Urinary bladder (tissue), 4 donors: ENCODE measurements around the gene KIF2C. TPM values are rescaled to one million over a fixed set of nuclear protein-coding genes. Genes with fewer than 3 reads are reported as not detected.
"Not testable (repeated sequence)": the region's sequence is repeated elsewhere in the genome, so short reads cannot be mapped to it uniquely, and the experiment has no call there.

Source experiments
- DNase-seq: peaks from one replicate; pipeline ENCODE4 v3.0.0-alpha.2; 2015; ENCODE audit errors: extremely low spot score
- H3K27ac ChIP-seq: one replicate; pipeline ENCODE4 v1.5.1; 2013; ENCODE audit warnings: low read depth, mild to moderate bottlenecking, moderate library complexity
- H3K36me3 ChIP-seq: one replicate; pipeline ENCODE4 v1.6.1; 2013; ENCODE audit warnings: mild to moderate bottlenecking, moderate library complexity; ENCODE audit not compliant: insufficient read depth
- H3K4me1 ChIP-seq: one replicate; pipeline ENCODE4 v1.6.1; 2013; ENCODE audit warnings: mild to moderate bottlenecking, moderate library complexity; ENCODE audit not compliant: insufficient read depth
- H3K4me3 ChIP-seq: one replicate; pipeline ENCODE4 v1.5.1; 2013; ENCODE audit warnings: low read depth, low read length
- WGBS: extraction: QIAGEN DNeasy Blood & Tissue Kit; methylation state at CpG from one replicate; pipeline ENCODE4 v1.1.7; 2013; 5-methylcytosine and 5-hydroxymethylcytosine counted together
- polyA plus RNA-seq: library from polyadenylated mRNA; stranded (reverse); fragments of 200-250 nt; gene quantifications from one replicate; pipeline ENCODE4 v1.2.3, GENCODE V29; 2013
- total RNA-seq: library from RNA; depleted of rRNA; stranded (reverse); fragments of >200 nt; gene quantifications from one replicate; pipeline ENCODE4 v1.2.3, GENCODE V29; 2014
- donor health status: healthy with polysubstance abuse.
- donor health status: healthy.

The KIF2C gene
- total RNA-seq: 9.4 TPM
- 2.6 TPM for polyA plus RNA-seq

DNA sequence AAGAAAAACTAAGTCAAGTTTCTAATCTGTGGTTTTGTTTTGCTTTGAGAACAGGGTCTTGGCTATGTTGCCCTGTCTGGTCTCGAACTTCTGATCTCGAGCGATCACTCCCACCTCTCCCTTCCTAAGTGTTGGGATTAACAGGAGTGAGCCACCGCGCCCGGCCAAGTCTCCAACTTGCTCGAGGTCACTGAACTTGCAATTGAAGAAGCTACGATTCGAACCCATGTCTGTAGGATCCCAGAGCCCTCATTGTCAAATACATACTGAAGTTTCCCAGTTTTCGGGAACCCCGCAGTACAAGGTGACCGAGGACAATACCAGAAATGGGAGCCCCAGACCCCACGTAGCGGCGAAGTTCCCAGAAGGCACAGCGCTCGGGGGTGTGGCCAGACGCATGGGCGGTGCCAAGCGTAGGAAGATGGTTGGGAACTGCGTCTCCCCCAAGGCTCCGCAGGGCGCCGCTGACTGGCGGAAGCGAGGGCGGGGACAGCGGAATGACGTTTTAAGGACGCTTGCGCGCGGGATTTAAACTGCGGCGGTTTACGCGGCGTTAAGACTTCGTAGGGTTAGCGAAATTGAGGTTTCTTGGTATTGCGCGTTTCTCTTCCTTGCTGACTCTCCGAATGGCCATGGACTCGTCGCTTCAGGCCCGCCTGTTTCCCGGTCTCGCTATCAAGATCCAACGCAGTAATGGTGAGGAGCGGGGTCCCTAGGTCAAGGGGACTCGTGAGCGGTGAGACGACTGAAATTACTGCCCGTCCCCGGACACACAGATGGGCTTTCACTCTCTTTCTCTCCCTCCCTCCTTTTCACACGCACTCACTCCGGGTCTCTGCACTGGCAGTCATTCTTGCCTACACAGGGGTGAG lies at the start of gene KIF2C:
KIF2C (plus strand) TSS at position 531 of the 872 bp plus-strand sequence; CDS start at position 627, 96 bp downstream.
- WGBS: under 1% methylated on average over 57 of the region's 57 CpGs
- no peaks in the 10 kb centered on the region for H3K4me1 ChIP-seq
- peak; percentile 95 for DNase-seq
- H3K36me3 ChIP-seq: no peaks in the 10 kb centered on the region
- H3K27ac ChIP-seq: peak within 1 kb of the TSS; percentile 13
- H3K4me3 ChIP-seq: peak within 1 kb of the TSS; percentile 29

DNA sequence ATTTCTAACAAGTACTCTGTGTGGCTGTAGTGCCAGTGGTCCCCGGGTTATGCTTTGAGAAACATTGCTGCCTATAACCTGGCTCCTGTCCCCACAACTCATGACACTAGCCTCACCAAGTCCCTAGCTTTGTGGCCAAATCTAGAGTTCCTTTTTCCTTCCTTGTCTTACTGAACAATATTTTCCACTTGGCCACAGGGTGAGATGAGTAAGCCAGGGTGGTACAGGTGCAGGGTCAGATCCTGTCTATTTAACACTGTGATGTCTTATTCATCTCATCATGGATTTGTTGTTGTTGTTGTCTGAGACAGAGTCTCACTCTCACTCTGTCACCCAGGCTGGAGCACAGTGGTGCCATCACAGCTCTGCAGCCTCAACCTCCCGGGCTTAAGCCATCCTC lies 46.5 kb upstream of the KIF2C start:
- 85% methylated on average over 2 of the region's 2 CpGs for WGBS
- no peak overlapping the region for H3K27ac ChIP-seq
- no peak overlapping the region for H3K4me3 ChIP-seq
- no peaks in the 10 kb centered on the region for H3K36me3 ChIP-seq
- no peak for DNase-seq
- H3K4me1 ChIP-seq: no peaks in the 10 kb centered on the region

DNA sequence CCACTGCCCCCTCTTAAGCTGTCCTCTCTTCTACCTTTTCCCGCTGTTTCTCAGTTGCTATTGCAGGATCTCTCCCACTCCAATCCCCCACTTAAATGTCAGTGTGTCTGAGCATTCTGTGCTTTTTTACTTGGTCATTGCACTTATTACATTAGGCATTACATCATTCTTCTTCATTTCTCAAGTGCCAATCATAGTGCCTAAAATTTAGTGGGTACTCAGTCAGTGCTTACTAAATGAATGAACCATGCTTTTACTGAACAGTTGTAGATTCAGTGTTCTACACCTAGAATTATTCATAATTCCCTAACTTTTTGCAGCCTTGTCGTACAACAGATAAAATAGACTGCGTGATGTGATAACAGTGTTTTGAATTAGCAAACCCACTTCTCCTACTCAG lies 45.7 kb upstream of the KIF2C start:
- H3K4me3 ChIP-seq: no peak overlapping the region
- no peak for DNase-seq
- no peak overlapping the region for H3K27ac ChIP-seq
- no peaks in the 10 kb centered on the region for H3K4me1 ChIP-seq
- no peaks in the 10 kb centered on the region for H3K36me3 ChIP-seq
- WGBS: 96% methylated on average over 3 of the region's 3 CpGs

DNA sequence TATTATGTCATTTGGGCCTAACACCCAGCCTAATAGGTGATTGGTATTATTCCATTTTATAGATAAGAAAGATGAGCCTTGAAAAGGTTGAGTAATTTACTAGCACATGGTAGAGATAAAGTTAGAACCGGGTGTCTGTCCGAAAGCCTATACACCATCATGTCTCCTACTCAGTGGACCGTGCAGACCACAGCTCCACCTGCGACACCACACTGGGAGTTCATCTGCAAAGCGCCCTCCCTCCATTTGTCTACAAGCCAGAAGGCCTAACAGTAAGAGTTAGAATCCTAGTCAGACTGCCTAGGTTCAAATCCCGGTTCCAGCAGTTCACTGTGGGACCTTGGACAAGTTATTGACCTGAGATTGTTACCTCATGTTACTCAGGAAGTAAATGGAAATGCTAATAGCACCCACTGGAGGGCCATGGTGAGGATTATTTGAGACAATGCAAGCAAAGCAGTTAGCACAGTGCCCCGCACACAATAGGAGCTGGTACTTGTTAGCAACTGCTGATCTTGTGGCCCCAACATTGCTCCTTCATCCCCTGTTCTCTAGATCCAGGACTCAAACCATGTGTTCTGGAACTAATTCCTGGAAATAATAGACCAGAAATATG lies 44.7 kb upstream of the KIF2C start:
- Histone ChIP-seq H3K27ac (no peak overlapping the region), H3K36me3 (no peaks in the 10 kb centered on the region), H3K4me1 (no peaks in the 10 kb centered on the region), H3K4me3 (no peak overlapping the region)
- DNase-seq: no peak
- 94% methylated on average over 7 of the region's 7 CpGs for WGBS

DNA sequence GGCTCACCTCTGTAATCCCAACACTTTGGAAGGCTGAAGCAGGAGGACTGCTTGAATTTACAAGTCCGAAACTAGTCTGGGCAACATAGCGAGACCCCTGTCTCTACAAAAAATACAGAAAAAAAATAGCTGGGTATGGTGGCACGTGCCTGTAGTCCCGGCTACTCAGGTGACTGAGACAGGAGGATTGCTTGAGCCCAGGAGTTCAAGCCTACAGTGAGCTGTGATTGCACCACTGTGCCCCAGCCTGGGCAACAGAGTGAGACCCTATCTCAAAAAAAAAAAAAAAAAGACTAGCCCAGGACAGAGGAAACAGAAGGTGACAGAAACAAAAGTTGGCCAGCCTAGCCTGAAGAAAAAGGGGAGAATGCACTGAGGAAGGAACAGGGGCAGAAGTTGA lies 44.0 kb upstream of the KIF2C start:
- H3K4me1 ChIP-seq: no peaks in the 10 kb centered on the region
- no peak overlapping the region for H3K27ac ChIP-seq
- 90% methylated on average over 4 of the region's 4 CpGs for WGBS
- H3K36me3 ChIP-seq: no peaks in the 10 kb centered on the region
- H3K4me3 ChIP-seq: no peak overlapping the region
- no peak for DNase-seq

DNA sequence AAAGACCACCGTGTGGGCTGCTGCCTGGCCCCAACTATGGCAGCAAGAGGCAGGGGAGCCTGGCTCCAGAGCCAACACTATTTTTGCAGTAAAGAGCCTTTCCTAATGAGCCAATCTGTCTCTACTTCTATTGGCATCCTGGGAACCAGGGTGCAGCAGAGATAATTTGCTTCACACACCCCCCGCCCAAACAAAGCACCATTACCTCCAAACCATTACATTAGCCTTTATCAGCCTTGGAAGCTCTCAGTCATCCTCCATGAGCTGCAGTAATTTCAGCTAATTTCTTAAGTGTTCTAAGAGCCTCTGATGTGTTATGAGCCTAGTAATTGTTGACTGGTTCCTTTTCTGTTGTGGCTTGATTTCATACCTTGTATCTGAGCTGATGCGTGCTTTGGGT lies 43.5 kb upstream of the KIF2C start:
- WGBS: 83% methylated on average over 3 of the region's 3 CpGs
- Histone ChIP-seq H3K4me1 (no peaks in the 10 kb centered on the region), H3K4me3 (no peak overlapping the region), H3K27ac (no peak overlapping the region), H3K36me3 (no peaks in the 10 kb centered on the region)
- no peak for DNase-seq

DNA sequence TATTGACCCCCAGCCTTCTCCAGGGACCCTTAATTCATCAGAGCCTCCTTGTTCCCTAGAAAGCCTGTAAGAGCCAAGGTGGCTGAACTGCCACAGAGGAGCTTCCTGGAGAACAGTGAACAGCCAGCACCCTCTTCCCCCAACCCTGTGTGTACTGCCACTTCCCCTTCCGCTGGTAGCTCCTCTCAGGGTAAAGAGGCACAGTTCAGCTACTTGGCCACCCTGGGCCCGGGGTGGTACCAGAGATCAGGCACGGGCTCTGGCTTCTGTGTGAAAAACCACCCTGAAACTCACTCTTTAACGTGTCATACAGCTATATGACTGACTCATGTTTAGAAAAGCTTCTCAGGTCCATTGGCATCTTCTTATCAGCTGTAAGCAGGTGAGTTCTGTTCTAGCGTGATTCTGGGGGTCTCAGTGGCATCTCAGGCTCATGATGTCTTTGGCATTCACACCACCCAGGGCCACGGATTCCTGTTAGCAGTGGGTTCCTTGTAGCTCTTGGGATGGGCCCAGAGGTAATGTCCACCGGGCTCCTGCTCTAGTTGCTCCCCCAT lies 42.8 kb upstream of the KIF2C start:
- no peak overlapping the region for H3K4me3 ChIP-seq
- no peaks in the 10 kb centered on the region for H3K36me3 ChIP-seq
- H3K27ac ChIP-seq: no peak overlapping the region
- no peak for DNase-seq
- H3K4me1 ChIP-seq: no peaks in the 10 kb centered on the region
- 78% methylated on average over 7 of the region's 7 CpGs for WGBS

DNA sequence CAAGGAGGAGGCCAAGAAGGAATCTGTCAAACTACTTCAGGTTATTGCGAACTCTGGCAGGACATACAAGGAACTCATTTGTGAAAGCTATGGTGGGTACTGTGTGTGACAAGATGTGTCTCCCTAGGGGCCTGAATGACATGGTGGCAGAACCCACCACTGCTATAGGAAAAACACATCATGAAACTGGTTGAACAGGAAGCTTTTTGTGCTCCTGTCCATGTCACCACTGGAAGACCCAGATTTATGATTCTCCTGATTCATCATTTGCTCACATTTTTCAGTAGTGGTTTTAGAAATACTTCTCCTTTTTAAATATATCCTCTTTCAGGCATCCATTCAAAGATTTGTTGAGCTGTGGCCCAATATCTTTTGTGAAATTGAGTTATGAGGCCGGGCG lies 41.5 kb upstream of the KIF2C start:
- WGBS: 94% methylated on average over 3 of the region's 3 CpGs
- Histone ChIP-seq H3K4me3 (no peak overlapping the region), H3K27ac (no peak overlapping the region), H3K36me3 (no peaks in the 10 kb centered on the region), H3K4me1 (no peaks in the 10 kb centered on the region)
- no peak for DNase-seq

DNA sequence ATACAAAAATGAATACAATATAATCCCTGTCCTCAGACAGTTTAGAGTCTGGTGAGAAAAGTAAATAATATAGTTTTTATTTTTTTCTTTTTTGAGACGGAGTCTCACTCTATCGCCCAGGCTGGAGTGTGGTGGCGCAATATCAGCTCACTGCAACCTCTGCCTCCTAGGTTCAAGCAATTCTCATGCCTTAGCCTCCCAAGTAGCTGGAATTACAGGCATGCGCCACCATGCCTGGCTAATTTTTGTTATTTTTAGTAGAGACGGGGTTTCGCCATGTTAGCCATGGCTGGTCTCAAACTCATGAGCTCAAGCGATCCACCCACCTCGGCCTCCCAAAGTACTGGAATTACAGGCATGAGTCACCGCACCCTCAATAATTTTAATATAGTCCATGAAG lies 40.3 kb upstream of the KIF2C start:
- not testable (repeated sequence) for H3K4me3 ChIP-seq, DNase-seq, H3K36me3 ChIP-seq, H3K4me1 ChIP-seq, H3K27ac ChIP-seq
- WGBS: 90% methylated on average over 9 of the region's 9 CpGs

DNA sequence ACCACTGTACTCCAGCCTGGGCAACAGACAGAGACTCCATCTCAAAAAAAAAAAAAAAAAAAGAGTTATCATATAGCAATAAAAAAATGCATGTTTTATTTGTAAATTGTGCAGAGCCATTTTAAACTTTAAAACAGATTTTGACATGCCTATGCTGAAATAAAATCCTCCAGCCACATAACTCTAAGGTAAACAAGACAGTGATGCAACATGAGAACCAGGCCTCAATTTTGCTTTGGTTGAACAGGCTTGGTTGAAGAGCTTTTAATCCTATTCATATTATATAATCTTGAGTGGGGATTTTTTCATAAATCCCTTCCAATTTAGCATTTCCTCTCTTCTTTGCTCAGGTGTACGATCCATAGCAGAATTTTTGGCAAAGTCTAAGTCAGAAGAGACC lies 39.1 kb upstream of the KIF2C start:
- Histone ChIP-seq H3K36me3 (no peaks in the 10 kb centered on the region), H3K4me1 (no peaks in the 10 kb centered on the region), H3K4me3 (no peak overlapping the region), H3K27ac (no peak overlapping the region)
- DNase-seq: no peak
- 57% methylated on average over 1 of the region's 1 CpG for WGBS

DNA sequence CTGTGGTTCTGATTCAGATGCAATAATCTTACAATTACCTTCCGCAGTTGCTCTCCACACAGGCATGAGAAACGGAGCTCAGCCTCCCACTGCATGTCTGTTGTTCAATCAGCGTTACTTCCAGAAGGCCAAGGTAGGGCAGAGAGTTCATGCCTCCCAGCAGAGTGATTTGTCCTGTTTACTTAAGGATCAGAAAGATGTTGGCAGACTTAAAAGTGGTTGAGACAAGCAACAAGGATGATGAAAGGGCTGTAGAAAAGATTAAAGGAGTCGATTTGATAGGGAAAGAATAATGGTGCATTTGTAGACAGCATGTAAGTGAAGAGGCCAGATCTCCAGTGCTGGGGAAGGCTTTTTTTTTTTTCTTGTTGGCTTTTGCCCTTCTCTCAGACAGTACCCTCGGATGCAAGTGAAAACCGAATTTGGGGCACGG lies 38.5 kb upstream of the KIF2C start:
- 68% methylated on average over 7 of the region's 7 CpGs for WGBS
- Histone ChIP-seq H3K27ac (no peak overlapping the region), H3K4me3 (no peak overlapping the region), H3K36me3 (no peaks in the 10 kb centered on the region), H3K4me1 (no peaks in the 10 kb centered on the region)
- no peak for DNase-seq

DNA sequence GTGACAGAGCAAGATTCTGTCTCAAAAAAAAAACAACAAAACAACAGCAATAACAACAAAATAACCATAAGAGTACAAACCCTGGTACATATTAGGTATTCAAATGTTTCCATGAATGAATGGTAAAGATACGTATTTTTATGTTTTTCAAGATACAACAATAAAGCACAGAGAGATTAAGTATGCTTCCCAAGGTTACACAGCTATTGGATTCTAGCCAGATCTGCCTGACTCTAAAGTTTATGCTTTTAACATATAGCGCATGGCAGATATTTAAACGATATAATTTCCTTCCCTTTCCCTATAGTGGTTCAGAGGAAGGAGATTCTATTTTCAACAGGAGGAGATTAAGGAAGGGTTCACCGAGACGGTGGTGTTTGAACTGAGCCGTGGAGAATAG lies 34.2 kb upstream of the KIF2C start:
- WGBS: 73% methylated on average over 6 of the region's 6 CpGs
- no peak overlapping the region for H3K27ac ChIP-seq
- H3K4me3 ChIP-seq: no peak overlapping the region
- no peak for DNase-seq
- no peaks in the 10 kb centered on the region for H3K4me1 ChIP-seq
- H3K36me3 ChIP-seq: no peaks in the 10 kb centered on the region

DNA sequence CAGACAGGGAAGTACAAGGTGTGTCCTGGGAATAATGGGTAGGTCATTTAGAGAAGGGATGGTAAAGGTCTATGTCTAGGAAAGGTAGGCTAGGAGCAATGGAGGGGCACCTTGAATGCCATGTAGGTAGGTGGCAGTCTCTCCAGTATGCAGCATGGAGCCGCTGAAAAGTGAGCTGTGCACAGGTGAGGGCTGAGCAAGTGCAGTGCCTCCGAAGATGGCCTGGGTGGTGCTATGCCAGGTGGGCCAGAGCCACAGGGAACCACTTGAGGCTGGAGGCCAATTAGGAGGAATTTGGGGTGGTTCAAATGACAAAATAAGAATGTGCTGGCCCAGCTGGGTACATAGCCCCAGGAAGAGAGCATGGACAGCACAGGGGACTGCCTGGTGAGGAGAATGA lies 33.7 kb upstream of the KIF2C start:
- Histone ChIP-seq H3K4me1 (no peaks in the 10 kb centered on the region), H3K27ac (no peak overlapping the region), H3K4me3 (no peak overlapping the region), H3K36me3 (no peaks in the 10 kb centered on the region)
- no peak for DNase-seq
- 85% methylated on average over 2 of the region's 2 CpGs for WGBS
